Gastroesophageal sphincter (tissue), 4 donors: ENCODE data around the gene SMCO3. TPM values are rescaled to one million over a fixed set of nuclear protein-coding genes. Genes with fewer than 3 reads are reported as not detected.

Experiments
- ATAC-seq: fragments of 150-250 bp; one replicate; pipeline ENCODE4 v1.9.1; 2016; ENCODE audit warnings: mild to moderate bottlenecking, moderate library complexity
- H3K27ac ChIP-seq, 4 donors: fragments of 200-600 bp; sonication (generic) in 3 of 4; 1 replicate in 3 of 4; 2 replicates in 1 of 4; pipeline ENCODE4 v1.5.1; 2016 to 2019
- H3K27me3 ChIP-seq: fragments of 200-600 bp; sonication (generic); one replicate; pipeline ENCODE4 v1.5.1; 2019
- H3K36me3 ChIP-seq, 2 donors: fragments of 200-600 bp; sonication (generic); one replicate each; pipeline ENCODE4 v1.5.1; 2019; ENCODE audit warnings: control low read depth in 1 of 2
- H3K4me1 ChIP-seq, 3 donors: fragments of 200-600 bp; sonication (generic); 1 replicate in 2 of 3; 2 replicates in 1 of 3; pipeline ENCODE4 v1.5.1; 2016 to 2019; ENCODE audit warnings: control low read depth in 2 of 3
- H3K4me3 ChIP-seq, 2 donors: fragments of 200-600 bp; sonication (generic); one replicate each; pipeline ENCODE4 v1.5.1; 2019; ENCODE audit warnings: mild to moderate bottlenecking in 1 of 2, moderate library complexity in 1 of 2
- H3K9me3 ChIP-seq, 3 donors: fragments of 200-600 bp; sonication (generic); one replicate each; pipeline ENCODE4 v1.5.1; 2017 to 2019; ENCODE audit warnings: control low read depth in 2 of 3
- CTCF ChIP-seq, 4 experiments: fragments of 200-600 bp in 2 of 4; fragments of 450-650 bp in 2 of 4; sonication (generic) in 1 of 4; IDR thresholded peaks; one replicate each; pipeline ENCODE4 v1.5.1; 2017 to 2019; ENCODE audit warnings: antibody characterized with exemption in 4 of 4, mild to moderate bottlenecking in 2 of 4, moderate library complexity in 2 of 4
- POLR2AphosphoS5 ChIP-seq: sonication (generic); formaldehyde crosslinking; IDR thresholded peaks from one replicate; pipeline ENCODE4 v1.6.1; 2017; ENCODE audit warnings: antibody characterized with exemption
- WGBS, 2 donors: methylation state at CpG; one replicate each; pipeline ENCODE4 v1.1.5; 2018; ENCODE audit warnings: low coverage in 1 of 2; 5-methylcytosine and 5-hydroxymethylcytosine counted together
- total RNA-seq, 4 donors: library from RNA; depleted of rRNA; stranded (reverse); fragments of >200 nt; gene quantifications; one replicate each; pipeline ENCODE4 v1.1.0, GENCODE V29; 2016

SMCO3 gene
- total RNA-seq, 4 donors from 2014 or later, result 0.13 to 0.57 (median 0.31) TPM; not detected in 1

- Histone ChIP-seq H3K27me3 (no peaks in the 10 kb centered on the region), H3K9me3 (peaks cover 0 to 7% (median 0%) of the 10 kb centered on the region in 3 donors), H3K4me1 (no peaks in the 10 kb centered on the region), H3K27ac (no peak overlapping the region), H3K4me3 (no peak overlapping the region), H3K36me3 (peaks cover 0 to 6% of the 10 kb centered on the region in 2 donors)
- peak in 1 of 4 experiments; percentile 24 for TF ChIP-seq CTCF (IDR thresholded peaks at IDR 0.05)
- TF ChIP-seq POLR2AphosphoS5, result no peak
- 37 to 44% methylated on average over 11 to 14 of the region's 17 CpGs for WGBS, 2 donors
- ATAC-seq, result no peak
These were observed 57.4 kb downstream of the SMCO3 start for GRCh38 chr12:14756334-14757143.

Other genes starting within 250 kb of the SMCO3 start
- gene PLBD1, start 246.3 kb downstream of the SMCO3 start, total RNA-seq, result 10 to 100 TPM in 1 of 4 donors, 1 to 10 TPM in 3; 2.5 to 15.2 (median 8.3) TPM
- gene GUCY2C, start 117.6 kb downstream of the SMCO3 start, total RNA-seq, result not detected
- gene WBP11, start 10.7 kb downstream of the SMCO3 start, total RNA-seq, result 10 to 100 TPM; 13.5 to 24.3 (median 21.1) TPM
- 1 to 10 TPM in 2 of 4 donors, under 1 TPM in 2; 0.40 to 1.5 (median 1.0) TPM for gene C12orf60, start 10.5 kb downstream of the SMCO3 start, total RNA-seq
- 1 to 10 TPM in 1 of 4 donors, under 1 TPM in 3; 0.13 to 1.7 (median 0.62) TPM for gene ART4, start 29.3 kb upstream of the SMCO3 start, total RNA-seq
- gene MGP, start 71.7 kb upstream of the SMCO3 start, total RNA-seq, result 100 to 1,000 TPM; 506 to 706 (median 636) TPM
- 1 to 10 TPM in 1 of 4 donors, under 1 TPM in 2, not detected in 1; 0.54 to 3.4 (median 0.96) TPM for gene ERP27, start 124.4 kb upstream of the SMCO3 start, total RNA-seq
- 100 to 1,000 TPM in 1 of 4 donors, 10 to 100 TPM in 3; 22.4 to 108 (median 74.2) TPM for gene ARHGDIB, start 147.4 kb upstream of the SMCO3 start, total RNA-seq
- not detected for gene PDE6H, start 158.9 kb upstream of the SMCO3 start, total RNA-seq